ENCODE data around the gene HSPD1.

Gene HSPD1

GRCh38 chr2:197499594-197500502 lies at the start of gene HSPD1, which contains the start of gene HSPE1:
Gene HSPD1, minus strand, starts transcription at chr2:197499840. Its CDS starts 992 bp downstream, at chr2:197498848.
Gene HSPE1, plus strand, starts transcription at chr2:197500379. Its CDS starts 58 bp downstream, at chr2:197500437.
- peak; percentile 91 to 95 (median 95) for DNase-seq (ENCODE audit: low read depth in 3 of 3)

- DNase-seq (ENCODE audit: low read depth in 3 of 3), result no peak
Measured at GRCh38 chr2:197548582-197548981, 48.9 kb upstream of the HSPD1 start.

- DNase-seq (ENCODE audit: low read depth in 3 of 3), result no peak
Measured at GRCh38 chr2:197547163-197547900, 47.7 kb upstream of the HSPD1 start.

GRCh38 chr2:197543206-197543605 lies 43.6 kb upstream of the HSPD1 start:
- no peak for DNase-seq (ENCODE audit: low read depth in 3 of 3)

- no peak for DNase-seq (ENCODE audit: low read depth in 3 of 3)
Measured at GRCh38 chr2:197539734-197540133, 40.1 kb upstream of the HSPD1 start.

GRCh38 chr2:197538412-197538811 lies 38.8 kb upstream of the HSPD1 start:
- DNase-seq (ENCODE audit: low read depth in 3 of 3), result no peak

- DNase-seq (ENCODE audit: low read depth in 3 of 3), result no peak
Measured at GRCh38 chr2:197517150-197517549, 17.5 kb upstream of the HSPD1 start.

GRCh38 chr2:197516393-197516761 lies 16.7 kb upstream of the HSPD1 start:
- peak in 1 of 3 experiments; percentile 5 for DNase-seq (ENCODE audit: low read depth in 3 of 3)

GRCh38 chr2:197515739-197516392 lies 16.2 kb upstream of the HSPD1 start, which contains the start of gene MOB4:
Gene MOB4, plus strand, starts transcription at chr2:197516066. Its CDS starts 21 bp downstream, at chr2:197516087.
- peak; percentile 83 to 87 (median 84) for DNase-seq (ENCODE audit: low read depth in 3 of 3)

GRCh38 chr2:197515315-197515738 lies 15.7 kb upstream of the HSPD1 start:
- peak in 1 of 3 experiments; percentile 1 for DNase-seq (ENCODE audit: low read depth in 3 of 3)

- DNase-seq (ENCODE audit: low read depth in 3 of 3), result no peak
Measured at GRCh38 chr2:197514754-197515153, 15.1 kb upstream of the HSPD1 start.

- no peak for DNase-seq (ENCODE audit: low read depth in 3 of 3)
Measured at GRCh38 chr2:197513915-197514314, 14.3 kb upstream of the HSPD1 start.

- no peak for DNase-seq (ENCODE audit: low read depth in 3 of 3)
Measured at GRCh38 chr2:197506658-197507057, 7.0 kb upstream of the HSPD1 start.

GRCh38 chr2:197504512-197504911 lies 4.9 kb upstream of the HSPD1 start:
- no peak for DNase-seq (ENCODE audit: low read depth in 3 of 3)

GRCh38 chr2:197504000-197504399 lies 4.4 kb upstream of the HSPD1 start:
- no peak for DNase-seq (ENCODE audit: low read depth in 3 of 3)

- DNase-seq (ENCODE audit: low read depth in 3 of 3), result no peak
Measured at GRCh38 chr2:197502685-197503084, 3.0 kb upstream of the HSPD1 start.

GRCh38 chr2:197502201-197502600 lies 2.6 kb upstream of the HSPD1 start:
- no peak for DNase-seq (ENCODE audit: low read depth in 3 of 3)

GRCh38 chr2:197500503-197501131 lies 977 bp upstream of the HSPD1 start:
- DNase-seq (ENCODE audit: low read depth in 3 of 3), result no peak

GRCh38 chr2:197498937-197499593 lies 575 bp downstream of the HSPD1 start:
- peak in 2 of 3 experiments; percentile 12 to 24 for DNase-seq (ENCODE audit: low read depth in 3 of 3)

GRCh38 chr2:197498235-197498936 lies 1.3 kb downstream of the HSPD1 start:
- DNase-seq (ENCODE audit: low read depth in 3 of 3), result no peak

Data from stimulated activated CD4-positive, alpha-beta T cell treated with anti-CD3 and anti-CD28 coated beads, TNF-alpha, amount 100 ng/mL, for 4 hours (primary cell).